HTR-8/SVneo (cell line): ENCODE data around the gene EOLA1.
"Not testable (repeated sequence)": the region's sequence is repeated elsewhere in the genome, so short reads cannot be mapped to it uniquely, and the experiment has no call there.

Experiments
- DNase-seq: peaks from one replicate; pipeline ENCODE4 v3.0.0; 2011; ENCODE audit warnings: low spot score, mixed read lengths; ENCODE audit not compliant: insufficient read length
- FAIRE-seq: peaks from 2 replicates; lab custom pipeline; 2011; peaks lifted over from hg19 to GRCh38; lab: Jason Lieb, UNC

Gene EOLA1

GRCh38 chrX:149512225-149512885, 28.5 kb upstream of the EOLA1 start:
- FAIRE-seq (no peak), DNase-seq (no peak)

GRCh38 chrX:149513825-149514428, 26.9 kb upstream of the EOLA1 start:
- DNase-seq (no peak), FAIRE-seq (no peak)

GRCh38 chrX:149515954-149516602, 24.7 kb upstream of the EOLA1 start:
- DNase-seq = no peak

GRCh38 chrX:149516604-149517003, 24.2 kb upstream of the EOLA1 start:
- no peak for DNase-seq
- FAIRE-seq = no peak

More at GRCh38 chrX:149515954-149516602, 24.7 kb upstream of the EOLA1 start:
- FAIRE-seq = no peak

GRCh38 chrX:149517308-149517707, 23.5 kb upstream of the EOLA1 start:
- FAIRE-seq (no peak), DNase-seq (no peak)

GRCh38 chrX:149518236-149518635, 22.6 kb upstream of the EOLA1 start:
- DNase-seq (no peak), FAIRE-seq (no peak)

GRCh38 chrX:149520636-149521277, 20.1 kb upstream of the EOLA1 start:
- FAIRE-seq, DNase-seq: not testable (repeated sequence)

- FAIRE-seq (no peak), DNase-seq (no peak)
These were observed 19.4 kb upstream of the EOLA1 start for GRCh38 chrX:149521438-149521837.

- no peak for FAIRE-seq
These were observed 17.9 kb upstream of the EOLA1 start for GRCh38 chrX:149522916-149523315.

GRCh38 chrX:149525389-149525788, 15.4 kb upstream of the EOLA1 start:
- FAIRE-seq, DNase-seq: not testable (repeated sequence)

More at GRCh38 chrX:149522916-149523315, 17.9 kb upstream of the EOLA1 start:
- DNase-seq = no peak

GRCh38 chrX:149525903-149526302, 14.9 kb upstream of the EOLA1 start:
- FAIRE-seq, DNase-seq: not testable (repeated sequence)

- FAIRE-seq, DNase-seq: not testable (repeated sequence)
These were observed 14.3 kb upstream of the EOLA1 start for GRCh38 chrX:149526318-149527033.

GRCh38 chrX:149527705-149528104, 13.1 kb upstream of the EOLA1 start:
- FAIRE-seq (no peak), DNase-seq (no peak)

- FAIRE-seq (no peak), DNase-seq (no peak)
These were observed 12.4 kb upstream of the EOLA1 start for GRCh38 chrX:149528381-149528780.

- FAIRE-seq = no peak
- no peak for DNase-seq
These were observed 9.2 kb upstream of the EOLA1 start for GRCh38 chrX:149531599-149531998.

GRCh38 chrX:149532868-149533267, 7.9 kb upstream of the EOLA1 start:
- not testable (repeated sequence) for FAIRE-seq, DNase-seq

GRCh38 chrX:149533999-149534398, 6.8 kb upstream of the EOLA1 start:
- not testable (repeated sequence) for DNase-seq, FAIRE-seq

- not testable (repeated sequence) for FAIRE-seq, DNase-seq
These were observed 5.7 kb upstream of the EOLA1 start for GRCh38 chrX:149534926-149535602.

GRCh38 chrX:149537474-149537873, 3.3 kb upstream of the EOLA1 start:
- FAIRE-seq, DNase-seq: not testable (repeated sequence)
